ENCODE measurements around the gene MBLAC1.

The MBLAC1 gene

GRCh38 chr7:100126931-100127865, at the start of gene MBLAC1:
MBLAC1 (plus strand) TSS chr7:100126967; CDS start chr7:100127396, 429 bp downstream.
- peak within 1 kb of the TSS; percentile 87 for H3K4me3 ChIP-seq (ENCODE audit: low read depth, low read length)
- no peak for TF ChIP-seq CTCF (IDR thresholded peaks at IDR 0.05; ENCODE audit: borderline replicate concordance, insufficient read depth, low read depth, low read length)

GRCh38 chr7:100077205-100077604, 49.6 kb upstream of the MBLAC1 start:
- no peak overlapping the region for H3K4me3 ChIP-seq (ENCODE audit: low read depth, low read length)
- no peak for TF ChIP-seq CTCF (IDR thresholded peaks at IDR 0.05; ENCODE audit: borderline replicate concordance, insufficient read depth, low read depth, low read length)

- H3K4me3 ChIP-seq (ENCODE audit: low read depth, low read length), result no peak overlapping the region
- no peak for TF ChIP-seq CTCF (IDR thresholded peaks at IDR 0.05; ENCODE audit: borderline replicate concordance, insufficient read depth, low read depth, low read length)
Measured at GRCh38 chr7:100079024-100079560, 47.7 kb upstream of the MBLAC1 start.

DNA sequence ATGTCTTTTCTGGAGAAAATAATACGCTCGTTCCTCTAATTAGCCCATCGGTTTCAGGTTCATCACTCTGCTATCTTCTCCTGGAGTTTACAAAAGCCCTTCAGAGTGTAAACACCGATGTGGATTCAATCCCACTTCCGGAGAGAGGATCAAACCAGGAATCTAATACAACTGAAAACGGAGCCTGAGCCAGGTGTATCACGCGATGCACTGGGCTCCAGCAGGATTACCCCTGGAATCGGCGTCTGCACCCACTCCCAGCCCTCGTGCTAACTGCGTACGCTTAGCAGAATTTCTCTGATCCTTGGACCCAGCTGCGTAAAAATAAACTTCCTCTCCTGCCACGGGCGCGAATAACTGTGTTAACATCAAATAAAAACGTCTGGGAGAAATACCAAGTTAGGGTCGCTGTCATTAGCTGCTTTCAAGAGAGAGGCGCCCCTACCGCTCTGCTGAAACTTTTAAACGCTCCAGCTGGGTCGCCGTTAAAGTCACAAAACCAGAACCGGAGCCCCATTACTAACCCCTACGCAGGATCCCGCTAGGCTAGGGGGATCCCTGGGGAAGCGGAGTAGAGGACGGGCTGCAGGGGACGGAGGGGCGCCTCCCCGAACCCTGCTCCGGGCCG, 45.7 kb upstream of the MBLAC1 start:
- no peak for TF ChIP-seq CTCF (IDR thresholded peaks at IDR 0.05; ENCODE audit: borderline replicate concordance, insufficient read depth, low read depth, low read length)
- H3K4me3 ChIP-seq (ENCODE audit: low read depth, low read length), result peak overlapping the region; percentile 88

GRCh38 chr7:100081535-100082102, 45.1 kb upstream of the MBLAC1 start, which contains the start of gene ZNF3:
ZNF3 (minus strand) TSS chr7:100081723; CDS start chr7:100077357, 4,366 bp downstream.
- peak within 1 kb of the TSS; percentile 88 for H3K4me3 ChIP-seq (ENCODE audit: low read depth, low read length)
- peak; percentile 96 for TF ChIP-seq CTCF (IDR thresholded peaks at IDR 0.05; ENCODE audit: borderline replicate concordance, insufficient read depth, low read depth, low read length)

DNA sequence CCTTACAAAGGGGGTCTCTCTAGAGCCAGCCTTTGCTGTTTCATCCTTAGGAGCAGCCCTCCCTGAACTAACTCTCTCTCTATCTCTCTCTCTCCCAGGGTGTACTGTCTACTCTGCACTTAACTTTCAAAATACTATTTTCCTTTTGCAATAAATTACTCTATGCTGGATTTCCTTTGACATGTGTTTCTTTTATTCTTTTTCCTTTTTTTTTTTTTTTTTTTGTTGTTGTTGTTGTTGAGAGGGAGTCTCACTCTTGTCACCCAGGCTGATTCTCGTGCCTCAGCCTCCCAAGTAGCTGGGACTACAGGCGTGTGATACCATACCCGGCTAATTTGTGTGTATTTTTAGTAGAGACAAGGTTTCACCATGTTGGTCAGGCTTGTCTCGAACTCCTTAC, 43.8 kb upstream of the MBLAC1 start:
- H3K4me3 ChIP-seq (ENCODE audit: low read depth, low read length), result no peak overlapping the region
- no peak for TF ChIP-seq CTCF (IDR thresholded peaks at IDR 0.05; ENCODE audit: borderline replicate concordance, insufficient read depth, low read depth, low read length)
